ENCODE data around the gene PGK1.
"Not testable (repeated sequence)": the region's sequence is repeated elsewhere in the genome, so short reads cannot be mapped to it uniquely, and the experiment has no call there.

DNA sequence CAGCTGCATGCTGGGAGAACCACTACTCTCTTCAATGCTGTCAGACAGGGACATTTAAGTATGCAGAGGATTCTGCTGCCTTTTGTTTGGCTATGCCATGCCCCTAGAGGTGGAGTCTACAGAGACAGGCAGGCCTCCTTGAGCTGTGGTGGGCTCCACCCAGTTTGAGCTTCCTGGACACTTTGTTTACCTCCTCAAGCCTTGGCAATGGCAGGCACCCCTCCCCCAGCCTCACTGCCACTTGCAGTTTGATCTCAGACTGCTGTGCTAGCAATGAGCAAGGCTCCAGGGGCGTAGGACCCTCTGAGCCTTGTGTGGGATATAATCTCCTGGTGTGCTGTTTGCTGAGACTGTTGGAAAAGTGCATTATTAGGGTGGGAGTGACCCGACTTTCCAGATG is 53.3 kb downstream of the PGK1 start:
- TF ChIP-seq, protein P1, sequence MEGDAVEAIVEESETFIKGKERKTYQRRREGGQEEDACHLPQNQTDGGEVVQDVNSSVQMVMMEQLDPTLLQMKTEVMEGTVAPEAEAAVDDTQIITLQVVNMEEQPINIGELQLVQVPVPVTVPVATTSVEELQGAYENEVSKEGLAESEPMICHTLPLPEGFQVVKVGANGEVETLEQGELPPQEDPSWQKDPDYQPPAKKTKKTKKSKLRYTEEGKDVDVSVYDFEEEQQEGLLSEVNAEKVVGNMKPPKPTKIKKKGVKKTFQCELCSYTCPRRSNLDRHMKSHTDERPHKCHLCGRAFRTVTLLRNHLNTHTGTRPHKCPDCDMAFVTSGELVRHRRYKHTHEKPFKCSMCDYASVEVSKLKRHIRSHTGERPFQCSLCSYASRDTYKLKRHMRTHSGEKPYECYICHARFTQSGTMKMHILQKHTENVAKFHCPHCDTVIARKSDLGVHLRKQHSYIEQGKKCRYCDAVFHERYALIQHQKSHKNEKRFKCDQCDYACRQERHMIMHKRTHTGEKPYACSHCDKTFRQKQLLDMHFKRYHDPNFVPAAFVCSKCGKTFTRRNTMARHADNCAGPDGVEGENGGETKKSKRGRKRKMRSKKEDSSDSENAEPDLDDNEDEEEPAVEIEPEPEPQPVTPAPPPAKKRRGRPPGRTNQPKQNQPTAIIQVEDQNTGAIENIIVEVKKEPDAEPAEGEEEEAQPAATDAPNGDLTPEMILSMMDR (IDR thresholded peaks at IDR 0.05 in 8 of 11, conservative IDR thresholded peaks at IDR 0.05 in 3 of 11) = not testable (repeated sequence)
- TF ChIP-seq POLR2AphosphoS5 (IDR thresholded peaks at IDR 0.05) = not testable (repeated sequence)
